Type B pancreatic cell (in vitro differentiated cells): ENCODE measurements around the gene GDF11. TPM values are rescaled to one million over a fixed set of nuclear protein-coding genes. Genes with fewer than 3 reads are reported as not detected.

ENCODE experiments used
- DNase-seq: peaks from one replicate; pipeline ENCODE4 v3.0.0; 2021; ENCODE audit warnings: mixed read lengths; ENCODE audit not compliant: unreplicated experiment; ENCODE audit errors: extremely low spot score
- H3K27ac Mint-ChIP-seq: 2 replicates; pipeline ENCODE4 v1.8.0; 2021; ENCODE audit warnings: mild to moderate bottlenecking, mixed read lengths
- H3K27me3 Mint-ChIP-seq: 2 replicates; pipeline ENCODE4 v1.8.0; 2021; ENCODE audit warnings: mixed read lengths
- H3K36me3 Mint-ChIP-seq: 2 replicates; pipeline ENCODE4 v1.8.0; 2021; ENCODE audit warnings: mixed read lengths
- H3K4me1 Mint-ChIP-seq: one replicate; pipeline ENCODE4 v1.8.0; 2021; ENCODE audit warnings: mixed read lengths; ENCODE audit not compliant: unreplicated experiment
- H3K4me3 Mint-ChIP-seq: 2 replicates; pipeline ENCODE4 v1.8.0; 2021; ENCODE audit warnings: mild to moderate bottlenecking, mixed read lengths
- H3K9me3 Mint-ChIP-seq: 2 replicates; pipeline ENCODE4 v1.8.0; 2021; ENCODE audit warnings: mixed read lengths
- CTCF ChIP-seq: fragments of 200-600 bp; sonication (generic); conservative IDR thresholded peaks from 2 replicates; pipeline ENCODE4 v1.5.0; 2021; ENCODE audit warnings: antibody characterized with exemption, mild to moderate bottlenecking
- total RNA-seq: library from RNA; stranded (reverse); gene quantifications from 2 replicates; pipeline ENCODE4 v1.2.1, GENCODE V29; 2021; ENCODE audit warnings: low replicate concordance

Gene GDF11
- total RNA-seq, 1 donor from 2014 or later = 40.1 TPM

GRCh38 chr12:55743406-55744339, 751 bp downstream of the GDF11 start:
- TF ChIP-seq CTCF = peak; percentile 8
- peak overlapping the region; percentile 67 for H3K27ac Mint-ChIP-seq
- peak overlapping the region; percentile 89 for H3K4me3 Mint-ChIP-seq
- H3K4me1 Mint-ChIP-seq = peaks cover 38% of the 10 kb centered on the region
- peaks cover 11% of the 10 kb centered on the region for H3K36me3 Mint-ChIP-seq
- H3K9me3 Mint-ChIP-seq = no peaks in the 10 kb centered on the region
- no peaks in the 10 kb centered on the region for H3K27me3 Mint-ChIP-seq
- DNase-seq = no peak

GRCh38 chr12:55744340-55745030, 1.6 kb downstream of the GDF11 start:
- no peak for TF ChIP-seq CTCF
- Mint-ChIP-seq H3K4me3 (peak overlapping the region; percentile 89), H3K9me3 (no peaks in the 10 kb centered on the region), H3K27ac (peak overlapping the region; percentile 66), H3K36me3 (peaks cover 18% of the 10 kb centered on the region), H3K4me1 (peaks cover 40% of the 10 kb centered on the region), H3K27me3 (no peaks in the 10 kb centered on the region)
- no peak for DNase-seq

GRCh38 chr12:55745361-55746173, 2.6 kb downstream of the GDF11 start:
- Mint-ChIP-seq H3K9me3 (no peaks in the 10 kb centered on the region), H3K27ac (peak overlapping the region; percentile 66), H3K4me1 (peaks cover 43% of the 10 kb centered on the region), H3K27me3 (no peaks in the 10 kb centered on the region), H3K36me3 (peaks cover 23% of the 10 kb centered on the region), H3K4me3 (peak overlapping the region; percentile 89)
- peak; percentile 58 for TF ChIP-seq CTCF
- peak; percentile 86 for DNase-seq

- no peak for TF ChIP-seq CTCF
- Mint-ChIP-seq H3K27me3 (no peaks in the 10 kb centered on the region), H3K27ac (peak overlapping the region; percentile 63), H3K9me3 (no peaks in the 10 kb centered on the region), H3K36me3 (peaks cover 30% of the 10 kb centered on the region), H3K4me3 (peak overlapping the region; percentile 89), H3K4me1 (peaks cover 43% of the 10 kb centered on the region)
- no peak for DNase-seq
Observed at GRCh38 chr12:55746174-55746912, 3.4 kb downstream of the GDF11 start.

DNA sequence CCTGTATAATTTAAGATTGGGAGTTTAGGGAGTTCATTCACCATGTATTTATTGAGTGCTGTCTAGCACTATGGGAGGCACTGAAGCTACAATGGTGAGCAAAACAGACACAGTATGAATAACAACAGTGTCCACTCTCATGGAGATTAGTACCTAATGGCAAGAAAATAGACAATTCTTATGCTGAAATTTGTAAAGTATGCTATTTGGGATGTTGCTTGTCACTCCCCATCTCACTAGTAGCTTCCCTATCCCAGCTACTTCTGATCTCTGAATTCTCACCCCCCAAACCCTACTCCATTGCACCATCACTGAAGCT, 4.0 kb downstream of the GDF11 start:
- Mint-ChIP-seq H3K9me3 (no peaks in the 10 kb centered on the region), H3K27ac (no peak overlapping the region), H3K4me1 (peaks cover 40% of the 10 kb centered on the region), H3K4me3 (peak overlapping the region; percentile 89), H3K36me3 (peaks cover 35% of the 10 kb centered on the region), H3K27me3 (no peaks in the 10 kb centered on the region)
- no peak for DNase-seq
- TF ChIP-seq CTCF = no peak
